Measurements from ENCODE around the gene BEND4. TPM values are rescaled to one million over a fixed set of nuclear protein-coding genes. Genes with fewer than 3 reads are reported as not detected.

The BEND4 gene
- total and polyA plus RNA-seq, 7 donors, result 0.02 TPM; not detected in 5

DNA sequence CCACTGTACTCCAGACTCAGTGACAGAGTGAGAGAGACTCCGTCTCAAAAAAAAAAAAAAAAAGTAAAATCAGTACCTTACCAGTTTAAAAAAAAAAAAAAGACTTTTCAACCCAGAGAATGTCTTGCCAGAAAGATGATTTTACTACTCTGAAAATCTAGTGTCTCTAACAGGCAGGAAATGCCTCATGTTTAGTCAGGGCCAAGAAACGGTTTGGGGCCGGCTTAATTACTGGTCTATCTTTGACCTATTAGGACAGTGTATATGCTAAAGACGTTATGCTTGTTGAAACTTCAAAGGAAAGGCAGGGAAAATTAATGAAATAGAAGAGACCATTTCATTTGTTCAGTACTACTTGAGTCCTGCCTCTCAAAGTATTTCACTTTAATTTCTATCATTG lies 9.9 kb downstream of the BEND4 start:
- no peak for TF ChIP-seq CTCF (IDR thresholded peaks at IDR 0.05)
- no peaks in the 10 kb centered on the region for H3K9me3 ChIP-seq
- H3K27ac ChIP-seq, result no peak overlapping the region
- H3K27me3 ChIP-seq (ENCODE audit: insufficient read depth in 3 of 3, low read length in 2 of 3), result peaks cover 2 to 12% (median 9%) of the 10 kb centered on the region in 3 donors
- no peaks in the 10 kb centered on the region for H3K4me1 ChIP-seq
- no peaks in the 10 kb centered on the region for H3K36me3 ChIP-seq (ENCODE audit: insufficient read depth in 1 of 2, low read depth in 1 of 2)
- H3K4me3 ChIP-seq, result no peak overlapping the region
- intact Hi-C loops (cut with DNase I), result no loop called here
- 43 to 49% (median 46%) methylated on average over 4 of the region's 4 CpGs for WGBS, 3 donors
- ATAC-seq, result no peak
- DNase-seq, result no peak

- Histone ChIP-seq H3K4me1 (no peaks in the 10 kb centered on the region), H3K27me3 (ENCODE audit: insufficient read depth in 3 of 3, low read length in 2 of 3) (peaks cover 4% of the 10 kb centered on the region in 3 donors), H3K36me3 (ENCODE audit: insufficient read depth in 1 of 2, low read depth in 1 of 2) (no peaks in the 10 kb centered on the region), H3K9me3 (no peaks in the 10 kb centered on the region), H3K27ac (no peak overlapping the region), H3K4me3 (no peak overlapping the region)
- no peak for TF ChIP-seq CTCF (IDR thresholded peaks at IDR 0.05)
- no peak for DNase-seq
- ATAC-seq, result no peak
- WGBS, 3 donors, result 44 to 56% (median 55%) methylated on average over 3 of the region's 3 CpGs
- intact Hi-C loops (cut with DNase I), result no loop called here
These were observed 16.1 kb downstream of the BEND4 start for GRCh38 chr4:42136371-42136770.

DNA sequence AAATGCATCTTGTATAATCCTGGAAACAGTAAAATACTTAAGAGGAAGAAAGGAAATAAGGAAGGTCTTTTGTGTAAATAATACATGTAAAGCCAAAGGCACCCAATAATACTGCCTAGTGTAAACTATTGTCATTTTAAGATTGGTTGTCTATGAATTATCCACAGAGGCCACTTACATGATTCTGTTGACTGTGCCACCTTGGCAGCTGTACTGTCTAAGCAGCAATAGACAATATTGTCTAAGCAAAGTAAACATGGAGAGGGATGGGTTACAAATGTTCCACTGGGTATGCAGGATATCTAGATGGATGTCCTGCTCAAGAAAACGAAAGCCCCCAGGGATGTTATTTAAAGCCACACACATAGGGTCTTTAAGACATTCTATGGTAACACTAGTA lies 19.4 kb downstream of the BEND4 start:
- Histone ChIP-seq H3K9me3 (no peaks in the 10 kb centered on the region), H3K4me1 (no peaks in the 10 kb centered on the region), H3K4me3 (no peak overlapping the region), H3K36me3 (ENCODE audit: insufficient read depth in 1 of 2, low read depth in 1 of 2) (no peaks in the 10 kb centered on the region), H3K27ac (no peak overlapping the region), H3K27me3 (ENCODE audit: insufficient read depth in 3 of 3, low read length in 2 of 3) (peaks cover 0 to 4% (median 4%) of the 10 kb centered on the region in 3 donors)
- WGBS, 3 donors, result 53 to 71% (median 61%) methylated on average over 1 of the region's 1 CpG
- no peak for TF ChIP-seq CTCF (IDR thresholded peaks at IDR 0.05)
- no peak for ATAC-seq
- no peak for DNase-seq
- intact Hi-C loops (cut with DNase I), result no loop called here

- Histone ChIP-seq H3K9me3 (no peaks in the 10 kb centered on the region), H3K4me3 (no peak overlapping the region), H3K4me1 (no peaks in the 10 kb centered on the region), H3K36me3 (ENCODE audit: insufficient read depth in 1 of 2, low read depth in 1 of 2) (no peaks in the 10 kb centered on the region), H3K27me3 (ENCODE audit: insufficient read depth in 3 of 3, low read length in 2 of 3) (peaks cover 0 to 4% (median 4%) of the 10 kb centered on the region in 3 donors), H3K27ac (no peak overlapping the region)
- no peak for ATAC-seq
- TF ChIP-seq CTCF (IDR thresholded peaks at IDR 0.05), result no peak
- intact Hi-C loops (cut with DNase I), result no loop called here
- 73 to 81% (median 76%) methylated on average over 7 of the region's 7 CpGs for whole genome bisulfite sequencing, 3 donors
- no peak for DNase-seq
These were observed 20.4 kb downstream of the BEND4 start for GRCh38 chr4:42132099-42132498.

GRCh38 chr4:42123071-42123644 lies 29.3 kb downstream of the BEND4 start:
- H3K27ac ChIP-seq, result no peak overlapping the region
- no peak for TF ChIP-seq CTCF (IDR thresholded peaks at IDR 0.05)
- WGBS, 3 donors, result 85 to 95% (median 89%) methylated on average over 2 of the region's 2 CpGs
- no peaks in the 10 kb centered on the region for H3K36me3 ChIP-seq (ENCODE audit: insufficient read depth in 1 of 2, low read depth in 1 of 2)
- intact Hi-C loops (cut with DNase I), result no loop called here
- no peaks in the 10 kb centered on the region for H3K4me1 ChIP-seq
- no peak overlapping the region for H3K4me3 ChIP-seq
- no peaks in the 10 kb centered on the region for H3K9me3 ChIP-seq
- DNase-seq, result no peak
- peaks cover 0 to 23% (median 5%) of the 10 kb centered on the region in 3 donors for H3K27me3 ChIP-seq (ENCODE audit: insufficient read depth in 3 of 3, low read length in 2 of 3)
- no peak for ATAC-seq

All from psoas muscle (tissue), 8 donors.